ENCODE data around the gene PRSS23.
"Not testable (repeated sequence)": the region's sequence is repeated elsewhere in the genome, so short reads cannot be mapped to it uniquely, and the experiment has no call there.

PRSS23 gene, protein sequence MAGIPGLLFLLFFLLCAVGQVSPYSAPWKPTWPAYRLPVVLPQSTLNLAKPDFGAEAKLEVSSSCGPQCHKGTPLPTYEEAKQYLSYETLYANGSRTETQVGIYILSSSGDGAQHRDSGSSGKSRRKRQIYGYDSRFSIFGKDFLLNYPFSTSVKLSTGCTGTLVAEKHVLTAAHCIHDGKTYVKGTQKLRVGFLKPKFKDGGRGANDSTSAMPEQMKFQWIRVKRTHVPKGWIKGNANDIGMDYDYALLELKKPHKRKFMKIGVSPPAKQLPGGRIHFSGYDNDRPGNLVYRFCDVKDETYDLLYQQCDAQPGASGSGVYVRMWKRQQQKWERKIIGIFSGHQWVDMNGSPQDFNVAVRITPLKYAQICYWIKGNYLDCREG

DNA sequence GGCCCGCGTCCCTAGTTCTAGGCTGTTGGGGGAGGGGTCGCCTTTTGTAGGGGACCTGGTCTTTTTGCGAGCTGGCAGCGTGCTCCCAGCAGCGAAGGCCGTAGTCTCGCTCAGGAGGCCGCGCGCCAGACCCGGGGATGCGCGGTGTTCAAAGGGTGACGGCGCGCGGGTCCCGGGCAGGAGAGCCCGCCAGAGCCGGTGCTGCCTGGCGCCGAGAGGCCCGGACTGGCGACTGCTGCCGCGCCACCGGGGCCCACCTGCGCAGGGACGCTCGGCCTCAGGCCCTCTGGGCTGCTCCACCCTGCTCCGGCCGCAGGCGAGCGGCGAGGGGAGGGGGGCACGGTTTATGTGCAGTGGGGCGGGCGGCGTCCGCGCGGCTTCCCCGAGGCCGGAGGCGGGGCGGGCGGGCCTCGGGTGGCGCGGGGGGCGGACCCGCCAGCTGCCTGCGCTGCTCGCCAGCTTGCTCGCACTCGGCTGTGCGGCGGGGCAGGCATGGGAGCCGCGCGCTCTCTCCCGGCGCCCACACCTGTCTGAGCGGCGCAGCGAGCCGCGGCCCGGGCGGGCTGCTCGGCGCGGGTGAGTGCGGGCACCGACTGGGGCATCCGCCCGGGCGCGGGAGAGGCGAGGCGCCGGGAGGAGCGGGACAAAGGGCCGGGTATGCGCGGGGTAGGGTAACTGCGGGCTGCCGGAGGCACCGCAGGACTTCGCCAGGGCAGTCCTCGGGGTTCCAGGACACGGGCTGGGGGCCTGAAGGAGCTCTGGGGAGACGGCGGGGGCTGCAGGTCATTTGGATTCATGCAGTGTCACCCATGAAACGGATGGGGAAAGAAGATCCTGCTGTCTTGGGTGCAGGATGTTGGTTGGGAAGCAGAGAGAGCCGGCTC, at the start of gene PRSS23:
TSS of gene PRSS23 (plus strand) at position 467 of the 884 bp plus-strand sequence. CDS start 7,102 bp downstream, outside the sequence.
- DNase-seq: no peak

GRCh38 chr11:86753459-86753858, 46.9 kb upstream of the PRSS23 start:
- DNase-seq: no peak

GRCh38 chr11:86755146-86755545, 45.2 kb upstream of the PRSS23 start:
- no peak for DNase-seq

DNA sequence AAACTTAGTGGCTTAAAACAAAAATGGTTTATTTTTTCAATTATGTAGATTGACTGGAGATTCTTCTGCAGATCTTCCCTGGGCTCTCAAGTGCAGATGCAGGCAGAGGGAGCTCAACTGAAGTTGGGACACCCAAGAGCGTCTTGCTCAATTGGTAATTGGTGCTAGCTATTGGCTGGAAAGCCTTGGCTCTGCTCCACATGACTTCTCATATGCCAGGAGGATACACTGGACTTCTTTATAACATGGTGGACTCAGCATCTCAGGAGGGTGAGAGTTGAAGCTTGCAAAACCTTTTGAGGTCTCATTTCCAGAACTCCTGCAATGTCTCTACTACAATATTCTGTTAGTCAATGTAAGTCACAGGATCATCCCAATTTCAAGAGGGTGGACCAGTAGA, 42.2 kb upstream of the PRSS23 start:
- no peak for DNase-seq

DNA sequence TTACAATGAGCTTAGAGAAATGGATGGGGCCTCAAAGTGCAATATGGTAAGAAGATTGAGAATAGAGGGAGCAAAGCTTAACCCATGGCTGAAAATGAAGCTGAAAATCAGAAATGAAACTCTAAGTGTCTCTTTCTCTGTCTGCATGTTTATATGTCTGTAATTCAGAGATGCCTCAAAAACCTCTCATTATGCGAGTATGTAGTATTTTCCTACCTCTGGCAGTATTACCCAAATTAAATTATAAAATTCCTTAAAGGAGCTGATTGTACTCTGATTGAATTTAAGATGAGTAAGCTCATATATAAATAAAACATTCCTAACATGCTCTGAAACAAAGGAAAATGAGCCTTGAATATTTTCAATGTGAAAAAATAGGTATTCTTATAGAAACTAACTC, 39.8 kb upstream of the PRSS23 start:
- no peak for DNase-seq

- DNase-seq: no peak
Measured at GRCh38 chr11:86761978-86762377, 38.4 kb upstream of the PRSS23 start.

- no peak for DNase-seq
Measured at GRCh38 chr11:86765203-86765602, 35.1 kb upstream of the PRSS23 start.

DNA sequence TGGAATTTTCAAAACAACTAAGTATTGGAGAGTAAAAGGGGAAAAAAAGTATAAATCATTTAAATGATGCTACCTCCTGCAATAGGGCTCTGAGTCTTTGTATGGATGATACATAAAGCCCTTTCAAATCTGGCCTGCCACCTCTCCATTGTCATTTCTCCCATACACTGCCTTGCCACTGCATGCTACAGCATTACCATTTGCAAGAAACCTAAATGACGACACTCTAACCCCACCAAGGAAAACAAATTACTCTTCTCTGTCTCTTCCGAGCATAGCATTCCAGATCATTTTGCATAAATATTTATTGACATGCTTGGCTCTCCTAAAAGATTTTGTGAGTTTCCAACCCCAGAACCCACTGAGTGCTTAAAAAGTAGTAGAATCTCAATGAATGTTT, 34.5 kb upstream of the PRSS23 start:
- no peak for DNase-seq

DNA sequence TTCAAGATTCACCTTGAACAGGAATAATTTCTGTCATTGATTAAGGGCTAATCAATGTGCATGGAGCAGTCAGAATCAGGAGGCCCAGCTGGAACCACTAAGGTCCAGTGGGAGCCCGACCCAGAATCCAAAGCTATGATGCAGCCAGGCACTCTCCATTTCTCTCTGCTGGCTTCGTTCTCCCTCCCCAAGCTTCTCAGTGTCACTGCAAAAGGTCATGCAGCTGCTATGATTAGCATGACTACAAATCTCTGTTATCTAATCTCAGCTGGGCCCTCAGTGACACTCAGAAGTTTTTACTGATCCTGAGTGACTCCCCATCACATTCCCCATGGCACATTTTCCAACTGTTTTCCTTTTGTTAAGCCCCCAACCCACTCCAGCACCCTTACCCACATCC, 31.1 kb upstream of the PRSS23 start:
- DNase-seq: no peak

DNA sequence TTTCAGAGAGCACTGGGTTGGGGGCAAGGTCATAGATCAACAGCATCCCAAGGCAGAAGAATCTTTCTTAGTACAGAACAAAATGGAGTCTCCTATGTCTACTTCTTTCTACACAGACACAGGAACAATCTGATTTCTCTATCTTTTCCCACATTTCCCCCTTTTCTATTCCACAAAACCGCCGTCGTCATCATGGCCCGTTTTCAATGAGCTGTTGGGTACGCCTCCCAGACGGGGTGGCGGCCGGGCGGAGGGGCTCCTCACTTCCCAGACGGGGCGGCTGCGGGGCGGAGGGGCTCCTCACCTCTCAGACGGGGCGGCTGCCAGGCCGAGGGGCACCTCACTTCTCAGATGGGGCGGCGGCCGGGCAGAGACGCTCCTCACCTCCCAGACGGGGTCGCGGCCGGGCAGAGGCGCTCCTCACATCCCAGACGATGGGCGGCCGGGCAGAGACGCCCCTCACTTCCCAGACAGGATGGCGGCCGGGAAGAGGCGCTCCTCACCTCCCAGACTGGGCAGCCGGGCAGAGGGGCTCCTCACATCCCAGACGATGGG, 29.8 kb upstream of the PRSS23 start:
- not testable (repeated sequence) for DNase-seq

- DNase-seq: no peak
Measured at GRCh38 chr11:86772999-86773398, 27.3 kb upstream of the PRSS23 start.

DNA sequence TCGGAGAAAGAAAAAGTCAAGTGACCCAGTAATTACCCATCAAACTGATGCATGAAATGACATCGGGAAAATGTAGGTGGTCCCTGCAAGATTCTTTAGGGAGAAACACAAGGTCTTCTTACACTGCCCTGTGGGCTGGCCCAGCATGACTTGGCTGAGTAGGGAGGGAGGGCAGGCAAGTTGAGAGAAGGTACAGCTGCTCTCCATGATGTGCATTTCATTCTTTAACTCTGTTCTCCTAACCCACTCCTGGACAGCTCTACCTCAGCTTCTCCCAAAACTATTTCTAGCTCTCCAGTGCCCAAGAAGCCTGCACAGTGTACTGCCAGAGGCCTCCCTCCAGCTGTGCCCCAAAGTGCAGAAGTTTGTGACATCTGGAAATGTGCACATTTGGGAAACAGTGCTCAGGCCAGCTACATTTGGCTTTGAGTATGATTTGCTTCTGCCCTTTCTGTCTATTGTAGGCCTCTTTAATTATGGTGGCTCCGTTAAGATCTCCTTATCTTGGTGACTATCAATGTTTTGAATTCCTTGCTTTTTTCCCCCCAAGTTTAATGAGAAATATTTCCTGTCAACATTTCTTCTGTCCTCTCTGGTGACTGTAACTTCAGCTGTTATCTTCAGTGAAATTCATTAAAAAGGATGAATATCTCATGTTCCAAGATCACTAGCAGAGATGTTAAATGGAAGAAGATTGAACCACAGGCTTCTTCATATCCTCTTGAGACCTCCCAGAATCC, 26.7 kb upstream of the PRSS23 start:
- DNase-seq: no peak

- DNase-seq: no peak
Measured at GRCh38 chr11:86774417-86774816, 25.9 kb upstream of the PRSS23 start.

GRCh38 chr11:86775361-86775760, 25.0 kb upstream of the PRSS23 start:
- no peak for DNase-seq

GRCh38 chr11:86781546-86781945, 18.8 kb upstream of the PRSS23 start:
- DNase-seq: no peak

DNA sequence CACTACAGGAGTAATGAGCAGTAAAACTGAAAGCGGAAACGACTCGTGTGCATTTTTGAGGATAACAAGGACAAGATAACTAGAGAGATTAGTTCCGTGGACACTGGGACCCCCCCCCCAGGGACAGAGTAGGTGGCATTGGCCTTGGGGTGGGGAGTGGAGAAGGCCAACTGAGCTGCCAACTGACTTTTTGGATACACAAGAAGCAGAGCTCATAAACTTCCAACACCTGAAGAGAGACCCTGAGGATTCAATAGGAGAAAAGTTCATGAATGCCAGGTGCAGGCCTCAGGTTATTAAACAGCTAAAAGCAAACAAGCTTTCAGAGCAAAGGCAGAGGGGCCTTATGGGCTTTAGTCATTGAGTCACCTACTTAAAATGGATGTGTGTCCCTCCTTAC, 17.6 kb upstream of the PRSS23 start:
- no peak for DNase-seq

- no peak for DNase-seq
Measured at GRCh38 chr11:86783661-86784060, 16.7 kb upstream of the PRSS23 start.

GRCh38 chr11:86784241-86784681, 16.1 kb upstream of the PRSS23 start:
- no peak for DNase-seq

GRCh38 chr11:86785576-86785975, 14.8 kb upstream of the PRSS23 start:
- DNase-seq: no peak

DNA sequence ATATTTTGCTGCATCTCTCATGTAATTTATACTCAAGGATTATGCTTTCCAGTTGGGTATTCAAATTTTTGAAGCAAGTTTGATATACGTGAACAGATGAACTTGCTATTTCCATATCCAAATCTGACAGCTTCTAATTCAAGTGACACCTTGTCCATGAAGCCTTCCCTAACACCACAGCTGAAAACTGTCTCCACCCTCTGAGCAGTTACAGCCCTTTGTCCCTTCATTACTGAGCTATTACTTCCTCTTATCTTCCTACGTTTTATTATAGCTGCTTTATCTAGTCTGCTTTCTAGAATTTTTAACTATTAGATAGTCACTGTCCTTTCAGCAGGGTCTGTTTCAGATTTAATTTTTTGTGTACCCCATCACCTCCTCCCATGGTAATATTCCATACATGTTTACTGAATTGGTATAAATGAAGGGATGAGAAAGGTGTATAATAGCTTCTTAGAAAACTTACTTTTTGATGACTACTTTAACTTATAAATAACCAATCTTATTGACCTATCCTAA, 13.3 kb upstream of the PRSS23 start:
- DNase-seq: no peak

- DNase-seq: no peak
Measured at GRCh38 chr11:86787656-86788055, 12.7 kb upstream of the PRSS23 start.

- no peak for DNase-seq
Measured at GRCh38 chr11:86790195-86790725, 10.1 kb upstream of the PRSS23 start.
